GM13976 (cell line): ENCODE measurements around the gene CD47.

Experiments used
- DNase-seq: peaks from one replicate; pipeline ENCODE4 v3.0.0; 2012; ENCODE audit warnings: low spot score
- in situ Hi-C: fragments of 300-500 bp; cut with MboI; formaldehyde crosslinking; loops from one replicate; pipeline ENCODE4 v1.12.0; 2022; ENCODE audit warnings: low sequenced_read_pairs, mixed read lengths, inconsistent platforms; ENCODE audit not compliant: unreplicated experiment
- TF ChIP-seq, protein P1 (sequence below): IDR thresholded peaks from 2 replicates; pipeline ENCODE4 v1.5.1; 2012; ENCODE audit warnings: borderline replicate concordance, mild to moderate bottlenecking; ENCODE audit not compliant: insufficient read depth; ENCODE audit errors: extremely low read depth, missing control alignments, control extremely low read depth

The CD47 gene

DNA sequence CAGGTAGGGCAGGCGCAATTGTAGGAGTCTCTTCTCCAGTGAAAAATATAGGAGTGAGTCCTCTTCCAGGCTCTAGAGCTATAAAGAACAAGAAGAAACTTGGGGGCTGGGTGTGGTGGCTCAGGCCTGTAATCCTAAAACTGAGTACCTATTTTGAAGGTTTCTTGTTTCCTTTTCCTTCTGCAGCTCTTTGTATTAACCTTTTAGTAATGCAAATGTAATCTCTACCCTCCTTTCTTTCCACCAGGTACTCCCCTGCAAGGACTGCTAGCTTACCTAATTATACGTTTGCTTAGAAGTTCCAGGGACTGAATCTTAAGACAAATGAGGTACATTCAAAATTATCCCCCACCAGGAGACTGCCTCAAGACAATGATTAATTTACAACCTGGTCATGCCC lies 75.9 kb downstream of the CD47 start:
- in situ Hi-C loops, result no loop called here
- no peak for DNase-seq
- TF ChIP-seq, protein P1, sequence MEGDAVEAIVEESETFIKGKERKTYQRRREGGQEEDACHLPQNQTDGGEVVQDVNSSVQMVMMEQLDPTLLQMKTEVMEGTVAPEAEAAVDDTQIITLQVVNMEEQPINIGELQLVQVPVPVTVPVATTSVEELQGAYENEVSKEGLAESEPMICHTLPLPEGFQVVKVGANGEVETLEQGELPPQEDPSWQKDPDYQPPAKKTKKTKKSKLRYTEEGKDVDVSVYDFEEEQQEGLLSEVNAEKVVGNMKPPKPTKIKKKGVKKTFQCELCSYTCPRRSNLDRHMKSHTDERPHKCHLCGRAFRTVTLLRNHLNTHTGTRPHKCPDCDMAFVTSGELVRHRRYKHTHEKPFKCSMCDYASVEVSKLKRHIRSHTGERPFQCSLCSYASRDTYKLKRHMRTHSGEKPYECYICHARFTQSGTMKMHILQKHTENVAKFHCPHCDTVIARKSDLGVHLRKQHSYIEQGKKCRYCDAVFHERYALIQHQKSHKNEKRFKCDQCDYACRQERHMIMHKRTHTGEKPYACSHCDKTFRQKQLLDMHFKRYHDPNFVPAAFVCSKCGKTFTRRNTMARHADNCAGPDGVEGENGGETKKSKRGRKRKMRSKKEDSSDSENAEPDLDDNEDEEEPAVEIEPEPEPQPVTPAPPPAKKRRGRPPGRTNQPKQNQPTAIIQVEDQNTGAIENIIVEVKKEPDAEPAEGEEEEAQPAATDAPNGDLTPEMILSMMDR, result no peak

DNA sequence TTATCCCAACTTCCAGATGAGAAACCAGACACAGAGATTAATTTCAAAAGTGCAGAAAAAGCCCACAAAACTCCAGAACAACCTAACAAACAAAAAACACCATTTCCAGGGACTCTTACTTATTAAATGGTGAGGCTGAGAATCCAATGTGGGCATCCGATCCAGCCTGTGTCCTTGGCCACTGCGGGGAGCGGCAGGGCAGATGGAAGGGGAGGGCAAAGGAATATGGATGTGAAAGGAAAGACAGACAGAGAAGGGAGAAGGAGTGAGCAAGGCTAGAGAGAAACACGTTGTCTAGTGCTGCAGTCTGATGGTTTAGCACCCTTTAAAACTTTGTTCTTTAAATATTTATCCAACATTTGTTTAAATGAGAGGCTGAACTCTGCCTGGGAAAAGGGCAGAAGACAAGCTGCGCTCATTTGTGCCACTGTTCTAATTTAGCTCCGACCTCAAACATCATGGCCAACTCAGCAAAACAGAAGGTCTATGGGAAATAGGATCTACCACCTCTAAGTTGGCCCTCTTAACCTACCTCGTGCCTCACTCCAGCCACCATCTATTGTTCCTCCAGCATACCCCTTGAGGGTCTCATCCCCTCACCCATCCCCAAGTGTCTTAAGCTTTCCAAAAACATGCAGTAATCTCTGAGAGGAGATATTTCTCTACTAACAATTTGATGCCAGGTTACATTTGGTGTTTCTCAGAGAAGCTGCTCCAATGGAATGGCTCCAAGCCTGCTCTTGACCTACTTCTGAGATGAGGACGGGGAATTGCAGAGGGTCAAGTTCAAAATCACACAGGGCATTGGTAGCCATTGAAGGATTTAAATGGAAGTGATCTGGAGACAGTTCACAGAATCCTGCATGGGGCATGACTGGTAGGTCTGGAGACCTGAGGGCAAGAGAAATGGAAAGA lies 77.4 kb downstream of the CD47 start:
- TF ChIP-seq, protein P1, result no peak
- no peak for DNase-seq
- in situ Hi-C loops, result no loop called here

DNA sequence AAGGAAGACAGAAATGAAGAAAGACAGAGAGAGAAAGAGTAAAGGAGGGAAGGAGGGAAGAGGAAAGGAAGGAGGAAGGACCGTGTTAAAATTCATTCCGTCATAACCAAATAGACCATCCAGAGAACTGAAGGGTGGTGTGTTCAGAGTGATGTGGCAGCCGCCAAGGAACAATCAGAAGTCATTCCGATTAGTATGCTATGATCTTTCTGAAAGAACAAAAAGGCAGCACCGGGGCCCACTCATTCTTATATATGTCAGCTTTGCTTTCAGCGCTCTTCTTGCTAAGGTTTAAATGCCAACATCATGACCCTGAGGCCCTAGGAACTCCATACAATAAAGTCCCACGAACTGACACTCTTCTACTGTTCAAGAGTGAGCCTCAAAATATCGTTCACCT lies 78.5 kb downstream of the CD47 start:
- DNase-seq, result no peak
- in situ Hi-C loops, result no loop called here
- TF ChIP-seq, protein P1, result no peak

DNA sequence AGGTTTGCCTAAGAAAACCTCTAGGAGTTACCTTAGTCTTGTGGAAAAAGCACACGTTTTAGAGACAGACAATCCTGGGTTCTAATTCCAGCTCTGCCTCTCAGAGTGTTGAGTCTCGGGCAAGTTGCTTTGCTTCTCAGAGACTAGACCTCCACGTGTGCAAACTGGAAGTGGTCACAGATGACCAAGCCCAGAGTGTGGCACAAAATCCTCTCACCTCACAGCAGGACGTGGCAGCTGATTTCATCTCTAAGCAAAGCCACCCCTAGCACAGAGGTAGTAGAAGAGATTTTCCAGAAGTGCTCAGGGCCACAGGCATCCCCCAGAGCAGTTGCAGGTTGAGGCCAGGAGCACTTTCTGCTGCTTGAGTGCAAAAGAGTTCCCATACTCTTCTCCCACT lies 79.2 kb downstream of the CD47 start:
- in situ Hi-C loops, result no loop called here

DNA sequence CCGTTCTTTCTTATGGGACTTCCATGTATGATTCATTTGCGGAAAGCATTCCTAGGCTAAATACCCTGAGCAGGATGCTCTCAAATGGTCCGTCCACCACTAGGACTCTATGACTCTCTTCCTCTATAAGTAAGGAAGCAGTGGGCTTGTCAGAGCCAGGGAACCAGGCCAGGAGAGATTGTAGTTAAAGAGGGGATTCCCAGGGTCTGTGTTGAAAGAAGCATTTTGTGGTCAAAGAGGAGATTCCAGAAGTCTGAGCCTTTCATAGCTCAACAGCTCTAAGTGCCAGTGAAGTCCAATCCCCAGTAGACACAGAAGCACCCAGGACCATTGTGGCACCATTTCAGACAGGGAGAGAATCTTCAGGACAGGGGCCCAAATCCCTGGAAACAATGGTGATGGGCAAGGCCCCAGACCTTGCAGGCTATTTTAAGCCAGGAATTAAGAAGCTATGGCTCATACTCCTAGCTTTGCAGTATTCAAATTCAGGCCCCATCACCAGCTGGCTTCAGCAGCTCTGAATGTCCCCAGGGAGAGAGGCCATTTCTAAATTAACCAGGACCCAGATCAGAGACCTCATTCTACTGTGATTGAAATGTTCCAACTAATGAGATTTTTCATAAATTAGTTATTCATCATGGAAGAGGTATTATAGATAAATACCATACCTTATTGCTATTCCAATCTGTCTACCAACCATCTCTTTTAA lies 81.7 kb downstream of the CD47 start:
- peak; percentile 30 for DNase-seq
- in situ Hi-C loops, result no loop called here
- TF ChIP-seq, protein P1, result no peak

More for the DNA sequence above, 79.2 kb downstream of the CD47 start:
- TF ChIP-seq, protein P1, result no peak
- no peak for DNase-seq

DNA sequence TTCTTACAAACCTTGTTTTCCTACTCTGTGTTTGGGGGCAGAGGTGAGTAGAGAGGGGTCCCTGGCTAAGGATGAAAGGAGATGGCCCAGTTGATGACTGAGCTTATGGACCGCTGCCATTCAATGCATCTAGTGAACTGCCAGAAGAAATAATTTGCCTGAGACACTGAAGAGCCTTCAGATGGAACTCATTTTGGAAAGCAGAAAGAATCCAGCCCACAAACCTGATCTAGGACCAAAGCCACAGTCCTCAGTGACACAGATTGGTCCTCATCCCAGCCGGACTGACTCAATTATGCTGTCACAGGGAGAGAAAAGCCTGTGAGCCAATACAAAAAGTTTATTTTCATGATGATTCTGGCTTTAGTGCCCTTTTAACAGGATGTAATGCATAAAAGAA lies 82.7 kb downstream of the CD47 start:
- TF ChIP-seq, protein P1, result no peak
- in situ Hi-C loops, result no loop called here
- no peak for DNase-seq
